HEK293 (cell line): ENCODE results near the gene BCAS3.

Source experiments
- CTCF ChIA-PET: fragments of 350-600 bp; formaldehyde crosslinking; extraction: SDS; loops from one replicate; lab custom pipeline; 2021; ENCODE audit warnings: antibody characterized with exemption; lab: Yijun Ruan, JAX
- POLR2A ChIA-PET: fragments of 300-600 bp; formaldehyde crosslinking; extraction: SDS; loops from one replicate; lab custom pipeline; 2020; ENCODE audit warnings: antibody characterized with exemption, inconsistent platforms; lab: Yijun Ruan, JAX
- H3K27ac ChIP-seq: fragments of 200-500 bp; sonication (Bioruptor generic); 2 replicates; pipeline ENCODE4 v1.5.1; 2014; ENCODE audit warnings: low read depth, low read length, control low read depth, inconsistent platforms; ENCODE audit errors: extremely low read depth
- H3K36me3 ChIP-seq, 2 experiments: fragments of 200-500 bp in 1 of 2; sonication (Bioruptor generic) in 1 of 2; 1 replicate in 1 of 2; 2 replicates in 1 of 2; pipeline ENCODE4 v1.5.1; 2014 to 2017; ENCODE audit warnings: inconsistent platforms in 2 of 2, low read length in 2 of 2; ENCODE audit not compliant: control insufficient read depth in 2 of 2, insufficient read depth in 1 of 2
- H3K4me1 ChIP-seq: fragments of 200-500 bp; sonication (Bioruptor generic); 2 replicates; pipeline ENCODE4 v1.5.1; 2014; ENCODE audit warnings: mild to moderate bottlenecking, low read length, inconsistent platforms; ENCODE audit not compliant: control insufficient read depth, insufficient read depth
- H3K4me3 ChIP-seq: 2 replicates; pipeline ENCODE4 v1.5.1; 2011; ENCODE audit warnings: low read depth, mild to moderate bottlenecking, control low read depth, low read length, moderate library complexity
- H3K9me3 ChIP-seq: fragments of 200-500 bp; sonication (Bioruptor generic); 2 replicates; pipeline ENCODE4 v1.5.1; 2014; ENCODE audit warnings: low read depth, low read length, inconsistent platforms; ENCODE audit not compliant: control insufficient read depth, insufficient read depth
- ATF2 ChIP-seq: fragments of 450-650 bp; formaldehyde crosslinking; IDR thresholded peaks from 2 replicates; pipeline ENCODE4 v1.5.1; 2016; ENCODE audit warnings: missing biosample characterization, missing genetic modification characterization, low read depth
- GLIS2 ChIP-seq: fragments of 450-650 bp; formaldehyde crosslinking; IDR thresholded peaks from 2 replicates; pipeline ENCODE4 v1.5.1; 2016; ENCODE audit warnings: missing biosample characterization, missing genetic modification characterization
- KLF1 ChIP-seq: fragments of 450-650 bp; formaldehyde crosslinking; IDR thresholded peaks from 2 replicates; pipeline ENCODE4 v1.5.1; 2016; ENCODE audit warnings: missing biosample characterization, missing genetic modification characterization
- MZF1 ChIP-seq: fragments of 450-650 bp; formaldehyde crosslinking; IDR thresholded peaks from 2 replicates; pipeline ENCODE4 v1.5.1; 2017; ENCODE audit warnings: missing biosample characterization, missing genetic modification characterization, borderline replicate concordance
- PRDM1 ChIP-seq: fragments of 450-650 bp; formaldehyde crosslinking; IDR thresholded peaks from 2 replicates; pipeline ENCODE4; 2016; ENCODE audit warnings: missing biosample characterization, missing genetic modification characterization
- REPIN1 ChIP-seq: fragments of 450-650 bp; formaldehyde crosslinking; IDR thresholded peaks from 2 replicates; pipeline ENCODE4 v1.5.1; 2017; ENCODE audit warnings: missing biosample characterization, missing genetic modification characterization, low read depth
- SALL2 ChIP-seq: fragments of 450-650 bp; formaldehyde crosslinking; IDR thresholded peaks from 2 replicates; pipeline ENCODE4 v1.5.0; 2017; ENCODE audit warnings: missing biosample characterization, mild to moderate bottlenecking, missing genetic modification characterization, borderline replicate concordance
- SCRT2 ChIP-seq: fragments of 450-650 bp; formaldehyde crosslinking; IDR thresholded peaks from 2 replicates; pipeline ENCODE4 v1.5.1; 2016; ENCODE audit warnings: missing biosample characterization, missing genetic modification characterization
- ZBTB6 ChIP-seq: fragments of 450-650 bp; formaldehyde crosslinking; IDR thresholded peaks from 2 replicates; pipeline ENCODE4 v1.5.1; 2017; ENCODE audit warnings: missing biosample characterization, missing genetic modification characterization
- ZFHX2 ChIP-seq: fragments of 450-650 bp; formaldehyde crosslinking; conservative IDR thresholded peaks from 2 replicates; pipeline ENCODE4 v1.5.1; 2016; ENCODE audit warnings: missing biosample characterization, missing genetic modification characterization
- ZFP3 ChIP-seq: fragments of 450-650 bp; formaldehyde crosslinking; IDR thresholded peaks from 2 replicates; pipeline ENCODE4 v1.5.1; 2016; ENCODE audit warnings: low read depth, missing biosample characterization, missing genetic modification characterization
- ZNF174 ChIP-seq: fragments of 450-650 bp; formaldehyde crosslinking; IDR thresholded peaks from 2 replicates; pipeline ENCODE4 v1.5.0; 2017; ENCODE audit warnings: missing biosample characterization, mild to moderate bottlenecking, missing genetic modification characterization
- ZNF19 ChIP-seq: fragments of 450-650 bp; formaldehyde crosslinking; IDR thresholded peaks from 2 replicates; pipeline ENCODE4; 2016; ENCODE audit warnings: missing biosample characterization, missing genetic modification characterization, low read depth
- ZNF239 ChIP-seq: fragments of 450-650 bp; formaldehyde crosslinking; IDR thresholded peaks from 2 replicates; pipeline ENCODE4 v1.5.1; 2016; ENCODE audit warnings: missing biosample characterization, missing genetic modification characterization
- ZNF280D ChIP-seq: fragments of 450-650 bp; formaldehyde crosslinking; IDR thresholded peaks from 2 replicates; pipeline ENCODE4 v1.5.1; 2016; ENCODE audit warnings: missing biosample characterization, missing genetic modification characterization
- ZNF324 ChIP-seq: fragments of 450-650 bp; formaldehyde crosslinking; IDR thresholded peaks from 2 replicates; pipeline ENCODE4 v1.5.1; 2016; ENCODE audit warnings: missing biosample characterization, missing genetic modification characterization
- ZNF354C ChIP-seq: fragments of 450-650 bp; formaldehyde crosslinking; IDR thresholded peaks from 2 replicates; pipeline ENCODE4 v1.5.1; 2016; ENCODE audit warnings: missing biosample characterization, missing genetic modification characterization, low read depth, borderline replicate concordance
- ZNF530 ChIP-seq: fragments of 450-650 bp; formaldehyde crosslinking; IDR thresholded peaks from 2 replicates; pipeline ENCODE4 v1.5.1; 2016; ENCODE audit warnings: low read depth, missing biosample characterization, missing genetic modification characterization
- ZNF629 ChIP-seq: fragments of 450-650 bp; formaldehyde crosslinking; IDR thresholded peaks from 2 replicates; pipeline ENCODE4 v1.5.1; 2017; ENCODE audit warnings: missing biosample characterization, missing genetic modification characterization
- ZNF791 ChIP-seq: fragments of 450-650 bp; formaldehyde crosslinking; IDR thresholded peaks from 2 replicates; pipeline ENCODE4 v1.5.1; 2016; ENCODE audit warnings: missing biosample characterization, missing genetic modification characterization
- ZSCAN16 ChIP-seq: fragments of 450-650 bp; formaldehyde crosslinking; IDR thresholded peaks from 2 replicates; pipeline ENCODE4 v1.5.1; 2016; ENCODE audit warnings: missing biosample characterization, missing genetic modification characterization
- ZSCAN23 ChIP-seq: fragments of 450-650 bp; formaldehyde crosslinking; IDR thresholded peaks from 2 replicates; pipeline ENCODE4 v1.5.1; 2016; ENCODE audit warnings: missing biosample characterization, missing genetic modification characterization

Gene BCAS3

GRCh38 chr17:60631119-60631518 lies 46.5 kb upstream of the BCAS3 start:
- H3K4me3 ChIP-seq = no peak overlapping the region
- ChIA-PET POLR2A (interaction anchor here (1.6 to 1.8 kb wide), 2 partner anchors 31 to 47 kb away, joined by 3 to 8 read pairs; partner anchors contain the start of genes BCAS3 and PPM1D), CTCF (interaction anchor here (0.5 to 1.6 kb wide), 4 partner anchors 7 to 88 kb away, joined by 3 to 16 read pairs (median 3); no protein-coding TSS in a partner anchor)
- H3K9me3 ChIP-seq = no peaks in the 10 kb centered on the region
- no peak overlapping the region for H3K27ac ChIP-seq
- TF ChIP-seq SALL2 (tag by site-specific recombination) (no peak), ZNF530 (tag by site-specific recombination) (no peak), REPIN1 (no peak), ZFP3 (no peak), KLF1 (tag by site-specific recombination) (no peak), ZNF19 (no peak)
- H3K4me1 ChIP-seq = peaks cover 14% of the 10 kb centered on the region
- peaks cover 27 to 29% of the 10 kb centered on the region in 2 experiments for H3K36me3 ChIP-seq

GRCh38 chr17:60637683-60638082 lies 40.0 kb upstream of the BCAS3 start:
- POLR2A ChIA-PET = interaction anchor here (1.4 kb wide), 1 partner anchor 38 kb away, joined by 8 read pairs; the partner anchor contains the start of gene PPM1D
- Histone ChIP-seq H3K4me3 (no peak overlapping the region), H3K27ac (no peak overlapping the region), H3K9me3 (no peaks in the 10 kb centered on the region), H3K36me3 (peaks cover 43 to 56% of the 10 kb centered on the region in 2 experiments), H3K4me1 (peaks cover 7% of the 10 kb centered on the region)
- CTCF ChIA-PET = interaction anchor here (0.6 to 4.7 kb wide), 29 partner anchors 8 to 552 kb away, joined by 3 to 51 read pairs (median 6); partner anchors contain the start of gene PPM1D
- TF ChIP-seq MZF1 = 0 out of 2 replicates have a peak, but pooled peaks have one; percentile 18
- TF ChIP-seq GLIS2 (tag by site-specific recombination) = no peak
- TF ChIP-seq ZSCAN23 (tag by site-specific recombination) = no peak
- no peak for TF ChIP-seq ZNF324 (tag by site-specific recombination)
- no peak for TF ChIP-seq ZNF791 (tag by site-specific recombination)
- no peak for TF ChIP-seq ZNF354C (tag by site-specific recombination)
- TF ChIP-seq ZNF629 (tag by site-specific recombination) = no peak
- peak; percentile 62; the same call in 1 of the 2 replicates for TF ChIP-seq PRDM1 (tag by site-specific recombination)
- TF ChIP-seq ZFHX2 (tag by site-specific recombination) = no peak
- TF ChIP-seq ZSCAN16 (tag by site-specific recombination) = no peak
- TF ChIP-seq ATF2 (tag by site-specific recombination) = no peak
- TF ChIP-seq ZNF280D (tag by site-specific recombination) = no peak
- TF ChIP-seq SCRT2 (tag by site-specific recombination) = no peak
- TF ChIP-seq ZNF239 (tag by site-specific recombination) = no peak
- TF ChIP-seq ZBTB6 = no peak
- TF ChIP-seq ZNF174 (tag by site-specific recombination) = no peak
